GM12878 (cell line): ENCODE results near the gene EEF2KMT. TPM values are rescaled to one million over a fixed set of nuclear protein-coding genes. Genes with fewer than 3 reads are reported as not detected.

Experiments used
- ATAC-seq: fragments of 200-7000 bp; cut with Tn5 transposase; 3 replicates; pipeline ENCODE4 v1.9.1; 2020; ENCODE audit warnings: mild to moderate bottlenecking, moderate library complexity
- BruUV-seq: library from RNA; stranded (reverse); fragments of 400-500 nt; replicated peaks from 2 replicates; lab custom pipeline; 2021; lab: Mats Ljungman, UMichigan
- CTCF ChIA-PET: fragments of 300-600 bp; sonication (Branson Sonifier 250); formaldehyde crosslinking; extraction: SDS; loops from one replicate; lab custom pipeline; 2021; ENCODE audit warnings: inconsistent platforms; lab: Yijun Ruan, JAX
- POLR2A ChIA-PET: fragments of 350-600 bp; formaldehyde crosslinking; extraction: SDS; loops from one replicate; lab custom pipeline; 2021; ENCODE audit warnings: inconsistent platforms; lab: Charles Lee
- RAD21 ChIA-PET: fragments of 300-600 bp; sonication (Branson Sonifier 250); formaldehyde crosslinking; loops from one replicate; lab custom pipeline; 2023; ENCODE audit warnings: antibody characterized with exemption; ENCODE audit not compliant: unreplicated experiment; lab: Charles Lee
- SMC1A ChIA-PET: fragments of 300-600 bp; sonication (Branson Sonifier 250); formaldehyde crosslinking; loops from one replicate; lab custom pipeline; 2023; ENCODE audit not compliant: unreplicated experiment, uncharacterized antibody; lab: Charles Lee
- DNase-seq: peaks from one replicate; pipeline ENCODE4 v3.0.0-alpha.2; 2011; ENCODE audit warnings: low read depth, low spot score
- FAIRE-seq: peaks from 3 replicates; lab custom pipeline; 2011; peaks lifted over from hg19 to GRCh38; lab: Jason Lieb, UNC
- H2AFZ ChIP-seq: 2 replicates; pipeline ENCODE4 v1.6.0; 2011; ENCODE audit warnings: low read depth, low read length, control low read depth; ENCODE audit not compliant: control insufficient read depth
- H3K27ac ChIP-seq: 2 replicates; pipeline ENCODE4 v1.5.1; 2011; ENCODE audit warnings: control low read depth; ENCODE audit not compliant: control insufficient read depth, insufficient read depth
- H3K27me3 ChIP-seq, 2 experiments: replicated peaks in 1 of 2; 2 replicates each; pipeline versions ENCODE4 v1.6.0 to v1.6.1; 2011; ENCODE audit warnings: low read length in 1 of 2; ENCODE audit not compliant: control insufficient read depth in 2 of 2, insufficient read depth in 2 of 2
- H3K36me3 ChIP-seq, 2 experiments: 2 replicates each; pipeline ENCODE4 v1.5.1; 2011; ENCODE audit warnings: low read length in 1 of 2; ENCODE audit not compliant: control insufficient read depth in 2 of 2, insufficient read depth in 2 of 2
- H3K4me1 ChIP-seq: 2 replicates; pipeline ENCODE4 v1.6.1; 2011; ENCODE audit warnings: mild to moderate bottlenecking, low read length, moderate library complexity, mixed read lengths; ENCODE audit not compliant: control insufficient read depth, insufficient read depth
- H3K4me2 ChIP-seq: 2 replicates; pipeline ENCODE4 v1.6.0; 2011; ENCODE audit warnings: control low read depth; ENCODE audit not compliant: control insufficient read depth, insufficient read depth
- H3K4me3 ChIP-seq: fragments of 200-600 bp; sonication (generic); 2 replicates; pipeline ENCODE4 v1.5.1; 2016
- H3K79me2 ChIP-seq: 2 replicates; pipeline ENCODE4 v1.6.0; 2011; ENCODE audit warnings: low read length; ENCODE audit not compliant: control insufficient read depth, insufficient read depth
- H3K9ac ChIP-seq: 2 replicates; pipeline ENCODE4 v1.8.0; 2011; ENCODE audit warnings: low read length, control low read depth, mixed read lengths; ENCODE audit not compliant: control insufficient read depth, insufficient read depth
- H3K9me3 ChIP-seq: replicated peaks from 3 replicates; pipeline ENCODE4 v1.5.1; 2011; ENCODE audit warnings: mild to moderate bottlenecking, low read length; ENCODE audit not compliant: control insufficient read depth, insufficient read depth
- H4K20me1 ChIP-seq: 2 replicates; pipeline ENCODE4 v1.6.0; 2011; ENCODE audit not compliant: control insufficient read depth, insufficient read depth
- CEBPB ChIP-seq, 2 experiments: fragments of 150-350 bp in 1 of 2; IDR thresholded peaks; 2 replicates each; pipeline ENCODE4 v1.6.1; 2012 to 2014; ENCODE audit warnings: low read depth in 2 of 2, low read length in 2 of 2, borderline replicate concordance in 1 of 2, inconsistent platforms in 1 of 2
- CHD2 ChIP-seq: IDR thresholded peaks from 2 replicates; pipeline ENCODE4 v1.6.1; 2011; ENCODE audit warnings: low read depth, low read length, improper control_type of control experiment, borderline replicate concordance
- DPF2 ChIP-seq: fragments of 450-650 bp; IDR thresholded peaks from 2 replicates; pipeline ENCODE4 v1.6.1; 2017; ENCODE audit warnings: mild to moderate bottlenecking
- ESRRA ChIP-seq: IDR thresholded peaks from 2 replicates; pipeline ENCODE4 v1.6.1; 2012; ENCODE audit warnings: mild to moderate bottlenecking, low read length, improper control_type of control experiment
- IRF4 ChIP-seq: IDR thresholded peaks from 2 replicates; pipeline ENCODE4 v1.6.1; 2011; ENCODE audit warnings: low read depth, low read length
- LARP7 ChIP-seq: fragments of 450-650 bp; IDR thresholded peaks from 2 replicates; pipeline ENCODE4 v1.6.1; 2017; ENCODE audit warnings: mild to moderate bottlenecking
- MTA2 ChIP-seq: fragments of 450-650 bp; IDR thresholded peaks from 2 replicates; pipeline ENCODE4 v1.6.1; 2016; ENCODE audit warnings: low read depth, mild to moderate bottlenecking, moderate library complexity
- MTA3 ChIP-seq: IDR thresholded peaks from 2 replicates; pipeline ENCODE4 v1.6.1; 2012; ENCODE audit warnings: low read length, inconsistent platforms, borderline replicate concordance
- NFXL1 ChIP-seq: fragments of 450-650 bp; IDR thresholded peaks from 2 replicates; pipeline ENCODE4 v1.6.1; 2017; ENCODE audit warnings: antibody characterized with exemption, mild to moderate bottlenecking, borderline replicate concordance
- RAD51 ChIP-seq: fragments of 450-650 bp; IDR thresholded peaks from 2 replicates; pipeline ENCODE4 v1.6.1; 2016; ENCODE audit warnings: moderate library complexity, mild to moderate bottlenecking, inconsistent platforms
- RCOR1 ChIP-seq: conservative IDR thresholded peaks from 2 replicates; pipeline ENCODE4 v1.6.1; 2012; ENCODE audit warnings: low read depth, low read length, improper control_type of control experiment
- RUNX3 ChIP-seq: IDR thresholded peaks from 2 replicates; pipeline ENCODE4 v1.6.1; 2012; ENCODE audit warnings: low read length, inconsistent platforms
- STAT1 ChIP-seq: fragments of 450-650 bp; conservative IDR thresholded peaks from 2 replicates; pipeline ENCODE4 v1.6.1; 2014; ENCODE audit warnings: antibody characterized with exemption, mild to moderate bottlenecking
- WGBS: methylation state at CpG from one replicate; pipeline ENCODE4 v1.1.6; 2016; ENCODE audit warnings: low lambda C conversion rate; ENCODE audit not compliant: insufficient replicate concordance, insufficient coverage; ENCODE audit errors: missing lambda C conversion rate; 5-methylcytosine and 5-hydroxymethylcytosine counted together
- in situ Hi-C: fragments of 300-500 bp; cut with MboI; formaldehyde crosslinking; loops from 9 replicates; pipeline ENCODE4 v1.14.3; 2018; ENCODE audit warnings: mixed read lengths
- intact Hi-C: fragments of 100-400 bp; cut with micrococcal nuclease; formaldehyde crosslinking; loops from one replicate; pipeline ENCODE4 v1.14.2; 2022; ENCODE audit not compliant: unreplicated experiment
- polyA plus RNA-seq, 11 experiments: library from polyadenylated mRNA; depleted of rRNA in 4 of 11; unstranded in 6 of 11; stranded (reverse) in 5 of 11; fragments of >200 nt; fragmentation: Nextera tagmentation in 4 of 11; fragmentation: Illumina TruSeq in 1 of 11; extraction: Ambion mirVana in 4 of 11; extraction: Trizol in 1 of 11; gene quantifications; 1 replicate in 1 of 11; 2 replicates in 10 of 11; pipeline versions ENCODE4 v1.2.1 to v1.2.3, GENCODE V29; 2011 to 2016; ENCODE audit warnings: inconsistent platforms in 2 of 11, missing spikeins in 2 of 11, low read depth in 1 of 11
- total RNA-seq, 4 experiments: library from RNA; depleted of rRNA in 3 of 4; stranded (reverse); fragments of >200 nt in 3 of 4; fragmentation: Illumina TruSeq in 1 of 4; extraction: Trizol in 1 of 4; gene quantifications; 2 replicates each; pipeline versions ENCODE4 v1.2.1 to v1.2.3, GENCODE V29; 2013 to 2021

EEF2KMT gene
- total and polyA plus RNA-seq, 10 of the 15 experiments (the other 5 are each of a cell fraction or from before 2014, with no cell fraction given) = 3.8 to 28.1 (median 14.3) TPM

DNA sequence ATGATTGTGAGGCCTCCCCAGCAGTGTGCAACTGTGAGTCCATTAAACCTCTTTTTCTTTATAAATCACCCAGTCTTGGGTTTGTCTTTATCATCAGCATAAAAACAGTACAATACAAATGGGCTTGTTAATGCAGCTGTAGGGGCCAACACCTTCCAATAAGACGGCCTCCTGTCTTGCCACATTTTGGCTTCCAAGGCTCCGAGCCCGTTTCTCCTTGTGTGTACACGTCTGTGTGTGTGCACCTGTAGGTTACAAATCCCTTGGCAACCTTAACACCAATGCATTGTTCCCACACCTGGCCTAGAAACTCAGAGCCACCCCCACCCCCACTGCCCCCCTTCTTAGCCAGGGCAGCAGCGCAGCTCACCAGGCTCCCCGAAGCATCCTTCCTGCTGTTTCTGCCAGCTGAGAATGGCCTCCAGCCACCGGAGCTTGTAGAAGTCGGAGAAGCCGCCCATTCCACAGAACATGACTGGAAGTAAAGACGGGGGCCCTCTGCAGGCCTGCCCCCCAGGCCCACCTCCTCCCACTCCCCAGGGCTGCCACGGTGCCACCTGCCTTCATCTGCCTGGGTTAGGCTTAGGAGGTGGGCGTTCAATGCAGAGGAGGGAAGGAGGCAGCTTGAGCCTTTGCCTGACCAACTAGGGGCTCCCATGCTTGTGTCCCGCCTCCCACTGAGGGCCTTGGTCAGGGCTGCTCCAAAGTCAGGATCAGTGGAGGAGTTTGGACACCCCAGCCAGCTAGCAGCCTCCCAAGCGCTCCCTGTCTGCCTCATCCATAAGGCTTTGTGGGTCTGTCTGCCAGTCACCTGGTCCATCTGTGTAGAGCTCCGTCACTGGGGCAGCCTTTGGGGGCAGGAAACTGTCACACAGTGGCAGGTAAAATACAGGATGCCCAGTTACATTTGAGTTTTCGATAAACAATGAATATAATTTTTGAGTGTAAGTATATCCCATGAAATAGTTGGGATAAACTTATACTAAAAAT lies 42.4 kb downstream of the EEF2KMT start:
- Histone ChIP-seq H3K4me3 (no peak overlapping the region), H3K79me2 (no peaks in the 10 kb centered on the region), H3K4me2 (no peak overlapping the region), H4K20me1 (no peaks in the 10 kb centered on the region), H3K36me3 (no peaks in the 10 kb centered on the region), H3K9me3 (no peaks in the 10 kb centered on the region)
- no peak for DNase-seq
- ChIA-PET CTCF (interaction anchor here (1.1 to 2.8 kb wide), 3 partner anchors 29 to 37 kb away, joined by 4 to 15 read pairs (median 13); no protein-coding TSS in a partner anchor), RAD21 (no interaction called here), POLR2A (interaction anchor here (0.7 kb wide), 1 partner anchor 10 kb away, joined by 3 read pairs; no protein-coding TSS in a partner anchor), SMC1A (no interaction called here)
- FAIRE-seq = no peak
- TF ChIP-seq RUNX3 (no peak), CHD2 (no peak), DPF2 (no peak), MTA2 (no peak), MTA3 (no peak), RAD51 (no peak), NFXL1 (no peak), RCOR1 (no peak), IRF4 (no peak), ESRRA (no peak), CEBPB (IDR thresholded peaks at IDR 0.05; ENCODE audit: borderline replicate concordance in 1 of 2, low read depth in 2 of 2, low read length in 2 of 2) (no peak), LARP7 (no peak), STAT1 (no peak)
- TF ChIP-seq, all 136 proteins: peak for 0
- no peak overlapping the region for H3K9ac ChIP-seq
- no TSS peak for BruUV-seq
- intact Hi-C loops = no loop called here
- ATAC-seq = no peak
- no peaks in the 10 kb centered on the region for H3K4me1 ChIP-seq
- 56% methylated on average over 16 of the region's 16 CpGs for WGBS
- no peak overlapping the region for H3K27ac ChIP-seq
- H3K27me3 ChIP-seq = no peaks in the 10 kb centered on the region
- in situ Hi-C loops = no loop called here
- H2AFZ ChIP-seq = no peak overlapping the region
